Peyer's patch (tissue), 4 donors: ENCODE results near the gene RNU11. TPM values are rescaled to one million over a fixed set of nuclear protein-coding genes. Genes with fewer than 3 reads are reported as not detected.
"Not testable (repeated sequence)": the region's sequence is repeated elsewhere in the genome, so short reads cannot be mapped to it uniquely, and the experiment has no call there.

Source experiments
- DNase-seq, 3 donors: peaks; one replicate each; pipeline ENCODE4 v3.0.0-alpha.2; 2017 to 2019
- H3K27ac ChIP-seq, 4 donors: fragments of 200-600 bp; sonication (generic); one replicate each; pipeline ENCODE4 v1.5.1; 2016 to 2019
- H3K27me3 ChIP-seq, 2 donors: fragments of 200-600 bp; sonication (generic); one replicate each; pipeline ENCODE4 v1.5.1; 2019
- H3K36me3 ChIP-seq, 3 donors: fragments of 200-600 bp; sonication (generic); one replicate each; pipeline ENCODE4 v1.5.1; 2016 to 2019
- H3K4me1 ChIP-seq, 4 donors: fragments of 200-600 bp; sonication (generic); one replicate each; pipeline ENCODE4 v1.5.1; 2016 to 2019
- H3K4me3 ChIP-seq, 4 donors: fragments of 200-600 bp; sonication (generic); 1 replicate in 3 of 4; 2 replicates in 1 of 4; pipeline ENCODE4 v1.5.1; 2016 to 2019; ENCODE audit warnings: mild to moderate bottlenecking in 1 of 4
- H3K9me3 ChIP-seq, 4 donors: fragments of 200-600 bp; sonication (generic); one replicate each; pipeline ENCODE4 v1.5.1; 2016 to 2019; ENCODE audit warnings: mild to moderate bottlenecking in 1 of 4
- POLR2A ChIP-seq, 2 donors: fragments of 450-650 bp; IDR thresholded peaks; one replicate each; pipeline ENCODE4 v1.5.1; 2017; ENCODE audit warnings: antibody characterized with exemption in 2 of 2, mild to moderate bottlenecking in 2 of 2, moderate library complexity in 2 of 2
- total RNA-seq, 4 donors: library from RNA; depleted of rRNA; stranded (reverse); fragments of >200 nt; gene quantifications; one replicate each; pipeline ENCODE4 v1.1.0, GENCODE V29; 2016
- TF ChIP-seq, protein P1 (sequence below), 6 experiments: fragments of 450-650 bp in 4 of 6; fragments of 200-600 bp in 2 of 6; sonication (generic) in 1 of 6; IDR thresholded peaks; one replicate each; pipeline ENCODE4 v1.5.1; 2017 to 2019; ENCODE audit warnings: antibody characterized with exemption in 6 of 6, mild to moderate bottlenecking in 3 of 6, moderate library complexity in 1 of 6

Gene RNU11
- total RNA-seq, 4 donors from 2014 or later = not detected

DNA sequence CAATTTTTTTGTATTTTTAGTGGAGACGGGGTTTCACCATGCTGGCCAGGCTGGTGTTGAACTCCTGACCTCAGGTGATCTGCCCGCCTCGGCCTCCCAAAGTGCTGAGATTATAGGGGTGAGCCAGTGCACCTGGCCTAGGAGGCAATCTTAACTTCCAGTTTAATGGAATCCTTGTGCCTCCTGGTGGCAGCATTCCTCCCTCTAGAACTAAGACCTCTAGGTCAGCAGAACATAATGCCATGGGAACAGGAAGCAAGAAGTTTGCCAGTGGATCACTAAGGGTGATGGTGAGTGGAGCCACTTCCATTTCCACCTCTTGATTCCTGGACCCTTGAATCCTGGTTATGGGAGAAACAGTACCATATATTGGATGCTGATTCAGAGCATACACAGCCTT lies 5.5 kb downstream of the RNU11 start:
- TF ChIP-seq, protein P1, sequence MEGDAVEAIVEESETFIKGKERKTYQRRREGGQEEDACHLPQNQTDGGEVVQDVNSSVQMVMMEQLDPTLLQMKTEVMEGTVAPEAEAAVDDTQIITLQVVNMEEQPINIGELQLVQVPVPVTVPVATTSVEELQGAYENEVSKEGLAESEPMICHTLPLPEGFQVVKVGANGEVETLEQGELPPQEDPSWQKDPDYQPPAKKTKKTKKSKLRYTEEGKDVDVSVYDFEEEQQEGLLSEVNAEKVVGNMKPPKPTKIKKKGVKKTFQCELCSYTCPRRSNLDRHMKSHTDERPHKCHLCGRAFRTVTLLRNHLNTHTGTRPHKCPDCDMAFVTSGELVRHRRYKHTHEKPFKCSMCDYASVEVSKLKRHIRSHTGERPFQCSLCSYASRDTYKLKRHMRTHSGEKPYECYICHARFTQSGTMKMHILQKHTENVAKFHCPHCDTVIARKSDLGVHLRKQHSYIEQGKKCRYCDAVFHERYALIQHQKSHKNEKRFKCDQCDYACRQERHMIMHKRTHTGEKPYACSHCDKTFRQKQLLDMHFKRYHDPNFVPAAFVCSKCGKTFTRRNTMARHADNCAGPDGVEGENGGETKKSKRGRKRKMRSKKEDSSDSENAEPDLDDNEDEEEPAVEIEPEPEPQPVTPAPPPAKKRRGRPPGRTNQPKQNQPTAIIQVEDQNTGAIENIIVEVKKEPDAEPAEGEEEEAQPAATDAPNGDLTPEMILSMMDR (IDR thresholded peaks at IDR 0.05) = peak in 3 of 6 experiments; percentile 45 to 51 (median 47)
- not testable (repeated sequence) for H3K4me3 ChIP-seq, H3K27me3 ChIP-seq, H3K36me3 ChIP-seq, H3K27ac ChIP-seq, H3K9me3 ChIP-seq
- peaks cover 0 to 14% (median 0%) of the 10 kb centered on the region in 4 donors for H3K4me1 ChIP-seq
- peak in 1 of 3 donors; percentile 57 for DNase-seq

DNA sequence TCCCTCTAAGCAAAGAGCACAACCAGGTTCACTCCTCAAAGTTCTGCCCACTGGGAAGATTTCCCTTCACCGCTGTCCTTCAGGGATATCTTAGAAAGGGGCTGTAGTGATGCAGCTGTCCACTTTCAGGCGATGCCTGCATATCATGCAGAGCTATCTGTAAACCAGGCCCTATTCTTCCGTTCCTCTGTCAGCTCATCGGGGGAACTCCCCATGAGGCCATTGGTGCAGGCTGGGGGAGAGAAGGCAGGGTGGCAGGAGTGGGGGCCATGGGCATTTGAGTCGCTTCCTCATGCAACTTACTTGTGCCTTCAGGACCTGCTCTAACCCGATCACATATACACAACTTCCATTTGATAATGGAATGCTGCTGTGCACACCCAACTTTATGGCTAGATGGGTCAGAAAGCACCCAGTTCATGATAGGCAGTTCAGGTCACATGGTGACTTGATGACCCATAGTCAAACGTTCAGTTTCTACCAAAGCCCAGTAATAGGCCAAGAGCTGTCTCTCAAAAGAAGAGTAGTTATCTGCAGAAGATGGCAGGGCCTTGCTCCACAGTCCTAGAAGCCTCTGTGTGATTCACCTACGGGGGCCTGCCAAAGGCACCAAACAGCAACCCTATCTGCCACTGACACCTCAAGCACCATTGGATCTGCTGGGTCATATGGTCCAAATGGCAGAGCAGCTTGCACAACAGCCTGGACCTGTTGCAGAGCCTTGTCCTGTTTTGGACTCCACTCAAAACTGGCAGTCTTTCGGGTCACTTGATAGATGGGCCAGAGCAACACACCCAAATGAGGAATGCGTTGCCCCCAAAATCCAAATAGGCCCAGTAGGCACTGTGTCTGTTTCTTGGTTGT lies 7.3 kb downstream of the RNU11 start:
- not testable (repeated sequence) for H3K27me3 ChIP-seq, H3K4me1 ChIP-seq, H3K9me3 ChIP-seq, H3K36me3 ChIP-seq, H3K4me3 ChIP-seq
- H3K27ac ChIP-seq = peak overlapping the region in 2 of 4 donors; percentile 41 to 60
- peak in 1 of 3 donors; percentile 53 for DNase-seq

DNA sequence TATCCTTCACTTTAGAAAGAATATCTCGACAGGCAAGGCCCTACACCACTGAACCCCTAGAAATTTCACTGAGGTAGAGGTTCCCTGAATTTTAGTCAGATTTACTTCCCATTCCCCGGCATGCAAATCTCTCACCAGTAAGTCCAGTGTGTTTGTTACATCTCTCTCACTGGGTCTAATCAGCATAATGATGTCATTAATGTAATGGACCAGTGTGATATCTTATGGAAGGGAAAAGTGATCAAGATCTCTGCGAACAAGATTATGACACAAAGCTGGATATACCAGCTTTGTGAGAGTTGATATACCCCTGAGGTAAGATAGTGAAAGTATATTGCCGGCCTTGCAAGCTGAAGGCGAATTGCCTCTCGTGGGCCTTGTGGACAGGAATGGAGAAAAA lies 7.9 kb downstream of the RNU11 start:
- TF ChIP-seq POLR2A (IDR thresholded peaks at IDR 0.05) = no peak
- TF ChIP-seq, protein P1 (IDR thresholded peaks at IDR 0.05) = no peak
- Histone ChIP-seq H3K27me3 (no peaks in the 10 kb centered on the region), H3K4me3 (no peak overlapping the region), H3K9me3 (no peaks in the 10 kb centered on the region), H3K27ac (peak overlapping the region in 2 of 4 donors; percentile 41 to 60), H3K4me1 (peaks cover 0 to 7% (median 0%) of the 10 kb centered on the region in 4 donors), H3K36me3 (no peaks in the 10 kb centered on the region)
- no peak for DNase-seq

DNA sequence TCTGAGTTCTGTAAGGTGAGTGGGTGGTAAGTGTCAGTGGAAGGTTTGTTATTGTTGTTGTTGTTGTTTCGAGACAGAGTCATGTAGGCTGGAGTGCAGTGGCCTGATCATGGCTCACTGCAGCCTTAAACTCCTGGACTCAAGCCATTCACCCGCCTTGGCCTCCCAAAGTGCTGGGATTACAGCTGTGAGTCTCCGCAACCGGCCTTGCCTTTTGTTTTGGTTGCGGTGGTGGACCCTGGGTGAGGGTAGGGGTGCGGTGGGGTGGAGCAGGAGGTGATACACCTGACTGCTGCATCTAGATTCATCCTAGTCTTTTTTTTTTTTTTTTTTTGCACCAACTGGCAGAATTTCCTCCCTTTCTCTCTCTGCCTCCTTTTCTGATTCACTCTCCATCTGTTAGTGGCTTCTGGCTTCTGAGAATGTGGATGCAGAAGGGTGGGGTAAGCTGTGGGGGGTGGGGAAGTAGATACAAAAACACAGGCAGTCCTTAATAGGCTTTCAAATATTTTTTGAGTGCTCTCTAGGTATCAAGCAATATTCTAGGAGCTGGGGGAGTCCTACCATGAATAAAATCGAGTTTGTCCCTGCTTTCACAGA lies 15.6 kb downstream of the RNU11 start:
- no peak overlapping the region for H3K4me3 ChIP-seq
- no peaks in the 10 kb centered on the region for H3K27me3 ChIP-seq
- no peak overlapping the region for H3K27ac ChIP-seq
- no peaks in the 10 kb centered on the region for H3K9me3 ChIP-seq
- no peak for DNase-seq
- no peaks in the 10 kb centered on the region for H3K36me3 ChIP-seq
- TF ChIP-seq, protein P1 (IDR thresholded peaks at IDR 0.05) = no peak
- no peak for TF ChIP-seq POLR2A (IDR thresholded peaks at IDR 0.05)
- peaks cover 0 to 11% (median 6%) of the 10 kb centered on the region in 4 donors for H3K4me1 ChIP-seq

DNA sequence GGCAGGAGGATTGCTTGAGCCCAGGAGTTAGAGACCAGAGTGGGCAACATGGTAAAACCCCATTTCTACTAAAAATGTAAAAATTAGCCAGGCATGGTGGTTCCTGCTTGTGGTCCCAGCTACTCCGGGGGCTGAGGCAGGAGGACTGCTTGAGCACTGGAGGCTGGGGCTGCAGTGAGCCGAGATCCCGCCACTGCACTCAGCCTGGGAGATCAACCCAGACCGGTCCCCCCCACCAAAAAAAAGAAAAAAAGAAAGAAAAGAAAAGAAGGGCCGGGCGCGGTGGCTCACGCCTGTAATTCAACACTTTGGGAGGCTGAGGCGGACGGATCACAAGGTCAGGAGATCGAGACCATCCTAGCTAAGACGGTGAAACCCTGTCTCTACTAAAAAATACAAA lies 18.4 kb downstream of the RNU11 start:
- H3K27me3 ChIP-seq = no peaks in the 10 kb centered on the region
- DNase-seq = no peak
- H3K27ac ChIP-seq = no peak overlapping the region
- H3K4me3 ChIP-seq = no peak overlapping the region
- TF ChIP-seq, protein P1 (IDR thresholded peaks at IDR 0.05) = no peak
- no peak for TF ChIP-seq POLR2A (IDR thresholded peaks at IDR 0.05)
- no peaks in the 10 kb centered on the region for H3K36me3 ChIP-seq
- H3K9me3 ChIP-seq = no peaks in the 10 kb centered on the region
- peaks cover 0 to 17% (median 6%) of the 10 kb centered on the region in 4 donors for H3K4me1 ChIP-seq
